Right ventricle myocardium inferior (tissue), 1 donor: ENCODE measurements around the gene WNT7A. TPM values are rescaled to one million over a fixed set of nuclear protein-coding genes. Genes with fewer than 3 reads are reported as not detected.

ENCODE experiments used
- ATAC-seq: fragments of 200-7000 bp; cut with Tn5 transposase; one replicate; pipeline ENCODE4 v1.9.1; 2020; ENCODE audit warnings: mild to moderate bottlenecking, moderate library complexity
- DNase-seq: peaks from one replicate; pipeline ENCODE4 v3.0.0; 2021; ENCODE audit errors: missing footprints
- intact Hi-C: fragments of 100-400 bp; cut with DNase I; formaldehyde crosslinking; loops from one replicate; pipeline ENCODE4 v1.11.0; 2022
- total RNA-seq: library from RNA; stranded (reverse); fragmentation: NEBNext Ultra II Directional; extraction: Animal tissue kit (Norgen Biotek cat#: 25700); gene quantifications from one replicate; pipeline ENCODE4 v1.2.1, GENCODE V29; 2021
- donor health status: DM: no; HTN: yes; CAD: no; lungs with severe emphysema.

The WNT7A gene
- total RNA-seq, 1 donor from 2014 or later = not detected

GRCh38 chr3:13887495-13888300, 7.8 kb upstream of the WNT7A start:
- intact Hi-C loops = no loop called here
- ATAC-seq = no peak
- DNase-seq = no peak

DNA sequence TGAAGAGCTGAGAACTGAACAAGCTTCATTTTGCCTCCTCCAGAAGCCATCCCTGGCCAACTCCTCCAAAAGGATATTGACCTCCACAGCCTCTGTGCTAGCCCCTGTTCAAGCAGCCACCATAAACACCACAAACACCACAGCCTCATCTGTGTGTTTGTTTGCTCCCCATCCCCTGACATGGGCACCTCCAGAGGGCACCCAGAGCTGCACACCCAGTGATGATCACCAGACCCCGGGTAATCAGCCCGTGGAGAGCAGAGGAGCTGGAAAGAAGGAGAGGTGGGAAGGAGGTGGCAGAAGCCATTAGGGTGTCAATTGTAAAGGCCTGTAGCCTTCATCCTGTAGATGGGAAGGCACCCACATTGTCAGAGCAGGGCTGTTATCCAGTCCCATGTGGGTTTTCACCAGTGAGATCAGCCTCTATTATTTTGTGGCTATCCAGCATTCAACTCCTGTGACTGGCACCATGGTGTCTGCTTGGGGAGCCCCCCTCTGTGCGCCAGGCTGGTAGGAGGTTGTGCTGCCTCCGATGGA, 6.8 kb upstream of the WNT7A start:
- intact Hi-C loops = no loop called here
- ATAC-seq (no peak), DNase-seq (no peak)

DNA sequence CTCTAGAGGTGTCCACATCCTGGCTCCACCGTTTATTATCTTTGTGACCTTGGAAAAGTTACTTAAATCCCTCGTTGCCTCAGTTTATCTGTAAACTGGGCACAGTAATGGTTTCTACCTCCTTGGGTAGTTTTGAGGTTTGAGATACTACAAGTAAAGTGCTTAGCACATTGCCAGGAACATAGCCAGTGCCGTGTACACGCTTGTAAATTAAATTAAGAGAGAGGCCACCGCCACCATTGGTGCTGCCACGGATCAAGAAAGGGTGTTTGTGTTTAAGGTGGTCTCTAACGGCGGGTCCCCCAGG, 5.8 kb upstream of the WNT7A start:
- no peak for ATAC-seq
- intact Hi-C loops = no loop called here
- no peak for DNase-seq

DNA sequence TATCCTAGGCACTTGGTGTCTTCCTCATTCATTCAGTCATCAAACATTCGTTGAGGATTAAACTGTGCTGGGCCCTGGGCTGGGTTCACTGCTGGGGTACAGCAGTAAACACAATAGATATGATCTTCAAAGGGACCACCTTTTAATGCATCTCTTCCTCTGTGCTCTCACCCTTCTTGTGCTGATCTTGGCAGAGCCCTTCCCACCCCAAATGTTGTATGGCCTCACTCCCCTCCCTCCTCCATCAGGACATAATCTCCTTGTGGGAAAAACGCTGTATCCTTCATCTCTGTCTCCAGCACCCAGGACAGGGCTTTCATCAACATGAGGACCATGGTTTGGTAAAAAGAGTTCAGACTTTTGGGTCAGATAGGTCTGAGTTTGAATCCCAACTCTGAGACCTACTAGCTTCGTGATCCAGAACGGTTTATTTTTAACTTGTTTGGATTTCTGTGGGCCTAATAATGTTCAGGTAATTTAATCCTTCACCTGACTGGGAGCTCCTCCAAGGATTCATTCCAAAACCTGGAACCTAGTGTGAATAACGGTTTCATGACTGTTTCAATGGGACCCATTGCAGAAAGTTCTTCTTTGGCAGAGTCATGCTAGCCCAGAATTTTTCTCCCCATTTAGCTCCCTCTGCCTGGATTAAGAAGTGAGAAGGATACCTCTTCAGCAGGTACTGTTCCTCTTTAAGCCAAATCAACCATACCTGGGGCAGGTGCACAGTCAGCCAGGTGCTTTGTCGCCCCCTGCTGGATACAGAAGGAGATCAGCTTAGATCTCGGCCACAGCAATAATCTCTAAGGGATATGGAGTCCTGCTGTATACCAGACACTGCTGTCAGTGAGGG, 5.2 kb upstream of the WNT7A start:
- ATAC-seq (no peak), DNase-seq (no peak)
- intact Hi-C loops = loop anchor here (5.0 kb wide), 1 partner anchor 228 kb away; no protein-coding TSS in a partner anchor

DNA sequence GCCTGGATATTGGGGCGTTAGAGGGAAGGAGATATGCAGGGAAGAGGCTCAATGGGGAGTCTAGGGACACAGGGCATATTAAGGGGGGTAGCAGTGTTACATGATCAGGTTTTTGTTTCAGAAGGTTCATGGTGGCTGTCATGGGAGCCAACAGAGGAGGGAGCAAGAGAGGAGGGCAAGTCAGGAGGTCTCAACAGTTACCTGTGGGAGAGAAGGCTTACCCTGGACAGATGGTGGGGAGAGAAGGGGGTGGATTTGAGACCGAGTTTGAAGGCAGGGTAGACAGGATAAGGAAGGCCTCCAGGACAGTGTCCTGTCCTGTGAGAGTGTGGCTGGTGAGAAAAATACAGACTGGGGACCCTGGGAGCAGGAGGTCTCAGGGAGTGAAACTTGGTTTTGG, 3.8 kb upstream of the WNT7A start:
- intact Hi-C loops = loop anchor here (5.0 kb wide), 1 partner anchor 226 kb away; no protein-coding TSS in a partner anchor
- ATAC-seq = no peak
- DNase-seq = no peak

DNA sequence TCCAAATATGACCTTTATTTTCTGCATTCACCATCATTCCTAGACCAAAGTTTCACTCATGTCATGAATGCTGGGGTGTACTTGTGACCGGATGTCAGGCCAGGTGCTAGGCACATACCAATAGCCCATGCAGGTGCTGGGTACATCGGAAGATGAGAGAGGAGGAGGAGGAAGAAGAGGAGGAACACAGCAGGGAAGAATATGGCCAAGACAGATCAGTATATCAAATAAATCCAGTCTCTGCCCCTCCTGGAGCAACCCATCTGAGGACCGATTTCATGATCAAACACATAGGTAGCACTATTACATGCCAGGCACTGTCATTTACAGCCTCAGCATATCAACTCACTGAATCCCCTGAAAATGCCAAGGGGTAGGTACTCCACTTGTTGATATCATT, 3.0 kb upstream of the WNT7A start:
- DNase-seq (no peak), ATAC-seq (no peak)
- intact Hi-C loops = loop anchor here (5.0 kb wide), 1 partner anchor 226 kb away; no protein-coding TSS in a partner anchor

DNA sequence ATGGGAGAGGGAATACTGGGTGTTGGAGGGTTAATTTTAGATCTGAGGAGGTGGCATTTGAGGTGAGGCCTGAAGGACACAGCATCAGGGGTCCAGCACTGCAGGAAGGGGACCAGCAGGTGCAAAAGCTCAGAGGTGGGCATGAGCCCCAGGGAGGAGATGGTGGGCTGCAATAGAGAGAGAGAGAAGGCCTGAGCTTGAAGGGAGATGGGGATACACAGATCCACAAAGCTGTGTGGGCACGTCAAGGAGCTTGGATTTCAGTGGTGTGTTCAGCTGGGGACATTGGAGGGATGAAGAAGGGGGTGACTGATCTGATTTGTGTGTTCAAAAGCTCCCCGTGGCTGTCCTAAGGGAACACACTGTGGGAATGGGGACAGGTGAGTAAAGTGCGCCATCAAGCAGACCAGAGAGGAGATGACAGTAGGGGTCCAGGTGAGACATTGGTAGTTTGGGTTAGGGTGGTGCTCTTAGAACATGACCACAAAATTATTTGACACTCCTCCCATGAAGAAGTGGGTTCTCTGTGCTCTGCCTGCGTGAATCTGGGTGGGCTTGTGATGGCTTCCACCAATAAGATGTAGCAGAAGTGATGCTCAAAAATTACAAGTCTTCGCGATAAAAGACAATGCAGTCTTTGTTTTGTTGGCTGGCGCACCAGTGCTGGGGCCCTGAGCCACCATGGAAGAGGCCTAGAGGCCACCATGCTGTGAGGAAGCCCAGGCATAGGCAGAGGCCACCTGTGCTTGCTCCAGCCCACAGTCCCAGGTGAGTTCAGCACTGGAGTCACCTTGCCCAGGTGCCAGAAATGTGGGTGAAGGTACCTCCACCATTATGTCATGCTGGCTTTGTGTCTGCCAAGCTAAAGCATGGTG, 1.9 kb upstream of the WNT7A start:
- DNase-seq (no peak), ATAC-seq (no peak)
- intact Hi-C loops = loop anchor here (5.0 kb wide), 1 partner anchor 224 kb away; no protein-coding TSS in a partner anchor

DNA sequence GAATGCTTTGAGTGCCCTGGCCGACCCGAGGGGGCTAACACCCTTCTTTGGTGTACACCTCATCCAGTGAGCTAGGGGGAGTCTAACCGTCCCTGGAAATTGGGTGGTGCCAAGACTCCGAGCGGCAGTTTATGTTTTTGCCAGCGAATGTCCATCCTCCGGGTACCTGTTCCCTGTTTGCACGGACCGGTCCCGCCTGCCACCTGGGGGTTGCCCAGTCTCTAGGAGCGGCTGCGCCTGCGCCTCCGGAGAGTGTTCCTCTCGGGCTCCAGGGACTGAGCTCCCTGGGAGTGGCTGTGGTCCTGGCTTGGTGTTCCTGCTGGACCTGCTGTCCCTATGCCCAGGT, 913 bp upstream of the WNT7A start:
- DNase-seq = no peak
- no peak for ATAC-seq
- intact Hi-C loops = loop anchor here (5.0 kb wide), 1 partner anchor 223 kb away; no protein-coding TSS in a partner anchor

GRCh38 chr3:13879102-13879945, 547 bp downstream of the WNT7A start:
- DNase-seq (no peak), ATAC-seq (no peak)
- intact Hi-C loops = no loop called here

GRCh38 chr3:13878281-13879101, 1.4 kb downstream of the WNT7A start:
- intact Hi-C loops = no loop called here
- DNase-seq (no peak), ATAC-seq (no peak)

GRCh38 chr3:13877911-13878280, 2.0 kb downstream of the WNT7A start:
- ATAC-seq (no peak), DNase-seq (no peak)
- intact Hi-C loops = no loop called here

DNA sequence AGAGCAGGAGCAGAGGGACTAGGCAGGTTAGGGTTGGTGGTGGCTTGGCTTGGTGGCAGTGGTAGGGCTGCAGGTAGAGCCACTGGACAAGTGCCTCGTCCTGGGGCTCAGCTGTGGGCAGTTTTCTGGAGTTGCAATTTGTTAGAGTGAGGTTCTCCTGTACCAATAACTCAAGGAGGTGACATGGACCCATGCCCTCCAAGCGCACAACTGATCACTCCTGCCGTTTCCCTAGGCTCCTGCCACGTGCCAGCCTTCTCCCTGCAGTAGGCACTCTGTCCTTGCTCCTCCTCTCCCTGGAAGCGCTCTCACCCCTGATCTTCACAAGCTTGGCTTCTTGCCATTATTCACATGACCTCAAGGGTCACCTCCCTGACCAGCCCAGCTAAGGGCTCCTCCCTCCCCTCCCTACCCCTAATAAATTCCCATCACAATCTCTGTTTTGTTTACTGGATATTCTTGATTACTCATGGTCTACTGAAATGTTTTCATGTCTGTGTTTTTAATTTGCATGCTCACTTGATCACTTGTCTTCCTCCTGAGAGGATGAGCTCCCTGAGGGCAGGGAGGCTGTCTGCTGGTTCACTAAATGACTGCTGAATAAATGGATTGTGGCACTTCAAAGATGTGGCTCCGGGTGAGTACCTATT, 3.3 kb downstream of the WNT7A start:
- no peak for ATAC-seq
- intact Hi-C loops = no loop called here
- no peak for DNase-seq

DNA sequence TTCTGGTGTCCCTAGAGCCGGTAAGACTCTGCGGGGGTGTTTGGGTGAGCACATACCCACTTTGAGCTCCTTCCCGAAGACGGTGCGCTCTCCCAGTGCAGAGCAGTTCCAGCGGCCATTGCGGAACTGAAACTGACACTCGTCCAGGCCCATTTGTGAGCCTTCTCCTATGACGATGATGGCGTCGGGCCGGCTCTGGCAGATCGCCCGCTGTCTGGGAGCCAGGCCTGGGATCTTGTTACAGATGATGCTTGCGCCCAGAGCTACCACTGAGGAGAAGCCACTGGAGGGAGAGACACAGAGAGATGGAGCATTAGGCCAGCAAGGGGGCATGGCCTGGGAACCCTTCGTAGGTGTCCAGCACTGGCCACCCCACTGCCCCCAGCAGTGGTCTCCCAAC, 5.0 kb downstream of the WNT7A start:
- DNase-seq (no peak), ATAC-seq (no peak)
- intact Hi-C loops = no loop called here

GRCh38 chr3:13873818-13874217, 6.1 kb downstream of the WNT7A start:
- ATAC-seq (no peak), DNase-seq (no peak)
- intact Hi-C loops = no loop called here

DNA sequence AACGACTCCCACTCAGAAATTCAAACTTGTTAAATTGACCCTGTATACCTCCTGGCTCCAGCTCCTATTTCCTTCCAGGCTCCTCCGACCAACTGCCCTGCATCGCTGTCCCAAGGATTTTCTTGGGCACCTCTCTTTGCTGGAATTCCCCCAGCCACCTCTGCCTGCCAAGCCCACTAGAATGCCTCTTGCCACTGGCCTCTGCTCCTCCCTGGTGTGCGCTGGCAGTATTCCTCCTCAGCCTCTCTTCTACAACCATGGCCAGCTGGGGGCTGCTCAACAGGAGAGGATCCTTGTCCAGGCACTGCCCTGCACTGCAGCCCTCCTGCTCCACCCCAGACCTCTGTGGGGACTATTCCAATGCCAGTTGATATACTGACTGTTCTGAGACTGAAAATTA, 7.4 kb downstream of the WNT7A start:
- DNase-seq = no peak
- ATAC-seq = no peak
- intact Hi-C loops = no loop called here

DNA sequence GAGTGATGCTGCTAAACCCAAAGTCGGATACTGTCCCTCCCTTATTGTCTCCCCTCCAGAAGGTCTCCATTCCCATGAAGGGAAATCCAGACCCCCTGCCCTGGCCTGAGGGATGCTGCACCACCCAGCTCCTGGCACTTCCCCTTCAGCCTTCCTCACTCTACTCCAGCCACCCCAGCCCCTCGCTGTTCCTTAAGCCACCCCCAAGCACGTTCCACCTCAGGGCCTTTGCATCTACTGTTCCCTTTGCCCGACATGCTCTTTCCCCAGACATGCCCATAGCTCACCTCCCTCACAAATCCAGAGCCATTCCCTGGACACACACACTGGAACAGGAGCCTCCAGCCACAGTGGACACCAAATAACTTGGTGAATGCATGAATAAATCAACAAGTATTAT, 8.1 kb downstream of the WNT7A start:
- intact Hi-C loops = no loop called here
- ATAC-seq (no peak), DNase-seq (no peak)

- intact Hi-C loops = no loop called here
- ATAC-seq = no peak
- DNase-seq = no peak
Measured at GRCh38 chr3:13870902-13871301, 9.0 kb downstream of the WNT7A start.
